Measurements from ENCODE around the gene SH3RF1. TPM values are rescaled to one million over a fixed set of nuclear protein-coding genes. Genes with fewer than 3 reads are reported as not detected.

The SH3RF1 gene
- polyA plus RNA-seq, result 1 to 10 TPM; 1.8 to 3.1 TPM

DNA sequence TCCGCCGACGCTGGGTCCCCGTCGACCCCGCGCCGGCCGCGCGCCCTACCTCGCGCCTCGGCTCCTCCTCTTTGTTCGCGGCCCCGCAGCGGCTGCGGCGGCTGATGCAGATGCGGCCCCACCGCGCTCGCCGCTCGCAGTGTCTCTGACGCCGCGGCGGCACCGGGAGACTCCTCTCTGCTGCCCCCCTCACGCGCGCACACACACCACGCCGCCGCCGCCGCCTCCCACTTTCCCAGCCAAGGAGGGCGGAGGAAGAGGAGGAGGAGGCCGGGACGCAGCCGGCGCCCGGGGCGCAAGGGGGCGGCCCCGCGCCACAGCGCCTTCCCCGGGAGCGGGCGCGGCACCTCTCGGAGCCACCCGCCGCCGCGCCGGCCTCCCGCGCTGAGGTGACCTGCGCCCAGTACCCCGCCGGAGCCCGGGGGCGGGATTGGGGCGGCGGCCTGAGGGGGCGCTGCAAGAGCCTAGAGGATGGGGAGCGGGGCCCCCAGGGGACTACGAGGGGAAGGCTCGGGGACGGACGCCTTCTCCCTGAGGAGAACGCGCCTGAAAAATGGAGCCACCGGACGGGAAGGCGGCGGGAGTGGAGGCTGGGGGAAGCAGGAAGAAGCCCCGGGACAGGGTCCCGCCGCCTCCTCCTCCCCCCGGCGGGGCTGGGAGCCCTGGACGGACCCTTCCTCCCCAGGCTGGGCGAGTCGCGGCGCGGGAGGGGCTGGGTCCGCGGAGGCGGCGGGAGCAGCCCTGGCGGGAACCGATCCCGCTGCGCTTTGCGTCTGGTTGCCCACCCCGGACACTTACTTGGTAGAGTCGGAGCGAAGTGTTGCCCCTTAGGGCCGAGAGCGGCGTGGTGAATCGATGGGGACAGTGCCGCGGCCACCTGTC is at the start of gene SH3RF1:
TSS of gene SH3RF1 (minus strand) at position 147 of the 882 bp plus-strand sequence. CDS start 1,744 bp downstream, outside the sequence.
- peaks cover 0 to 2% of the 10 kb centered on the region in 2 donors for H3K9me3 ChIP-seq (ENCODE audit: control insufficient read depth in 2 of 2, insufficient read depth in 1 of 2, low read depth in 1 of 2, low read length in 1 of 2)
- H3K27ac ChIP-seq (ENCODE audit: low read depth in 2 of 2, low read length in 1 of 2), result peak within 1 kb of the TSS; percentile 77 to 86
- peaks cover 0 to 7% of the 10 kb centered on the region in 2 donors for H3K4me1 ChIP-seq (ENCODE audit: control insufficient read depth in 2 of 2, insufficient read depth in 2 of 2, low read length in 1 of 2)
- WGBS, 2 donors, result 1% methylated on average over 45 to 110 of the region's 110 CpGs
- H3K27me3 ChIP-seq (ENCODE audit: control insufficient read depth in 1 of 2, insufficient read depth in 2 of 2, low read length in 2 of 2), result no peaks in the 10 kb centered on the region
- no peaks in the 10 kb centered on the region for H3K36me3 ChIP-seq (ENCODE audit: control insufficient read depth in 2 of 2, insufficient read depth in 2 of 2, low read length in 1 of 2)
- H3K4me3 ChIP-seq (ENCODE audit: low read depth in 1 of 2, low read length in 2 of 2), result peak within 1 kb of the TSS; percentile 81 to 86

DNA sequence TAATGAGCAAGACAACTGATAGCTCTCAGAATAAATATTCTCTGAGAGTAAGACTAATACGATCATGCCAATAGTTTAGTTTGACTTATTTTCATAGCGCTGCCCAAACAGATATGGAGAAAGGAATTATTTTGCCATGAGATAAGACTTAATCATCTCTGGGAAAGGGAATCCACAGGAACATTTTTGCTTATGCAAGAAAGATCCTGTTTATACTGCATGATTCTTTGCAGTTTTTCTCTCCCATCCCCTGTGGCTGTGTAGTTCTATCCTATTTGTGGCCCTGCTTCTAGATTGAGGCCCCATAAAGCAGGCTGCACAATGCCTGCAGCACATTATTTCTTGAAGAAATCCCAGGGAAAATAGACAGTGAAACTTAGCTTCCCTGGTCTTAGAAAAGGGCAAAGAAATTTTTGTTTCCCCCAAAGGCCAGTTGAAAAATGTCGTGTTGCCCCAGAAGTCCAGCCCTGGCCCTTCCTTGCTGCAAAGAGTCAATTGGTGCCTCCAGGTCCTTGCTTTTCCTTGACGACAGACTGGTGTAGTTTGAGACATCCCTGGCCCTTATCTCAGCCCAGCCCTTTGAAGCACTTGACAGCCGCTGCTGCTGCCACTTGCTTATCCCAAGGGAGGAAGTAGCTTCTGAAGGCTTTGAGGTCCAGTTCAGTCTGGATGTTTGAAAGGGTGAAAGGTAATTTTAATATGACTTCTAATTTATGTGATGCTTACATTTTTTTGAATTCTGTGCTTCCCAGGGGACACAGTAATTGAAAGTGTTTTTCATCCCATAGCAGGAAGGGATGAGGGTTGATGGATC is 45.0 kb upstream of the SH3RF1 start:
- Histone ChIP-seq H3K27ac (ENCODE audit: low read depth in 2 of 2, low read length in 1 of 2) (no peak overlapping the region), H3K36me3 (ENCODE audit: control insufficient read depth in 2 of 2, insufficient read depth in 2 of 2, low read length in 1 of 2) (no peaks in the 10 kb centered on the region), H3K4me3 (ENCODE audit: low read depth in 1 of 2, low read length in 2 of 2) (no peak overlapping the region), H3K4me1 (ENCODE audit: control insufficient read depth in 2 of 2, insufficient read depth in 2 of 2, low read length in 1 of 2) (peaks cover 0 to 3% of the 10 kb centered on the region in 2 donors), H3K27me3 (ENCODE audit: control insufficient read depth in 1 of 2, insufficient read depth in 2 of 2, low read length in 2 of 2) (no peaks in the 10 kb centered on the region), H3K9me3 (ENCODE audit: control insufficient read depth in 2 of 2, insufficient read depth in 1 of 2, low read depth in 1 of 2, low read length in 1 of 2) (no peaks in the 10 kb centered on the region)
- WGBS, 2 donors, result 55 to 60% methylated on average over 5 of the region's 5 CpGs

DNA sequence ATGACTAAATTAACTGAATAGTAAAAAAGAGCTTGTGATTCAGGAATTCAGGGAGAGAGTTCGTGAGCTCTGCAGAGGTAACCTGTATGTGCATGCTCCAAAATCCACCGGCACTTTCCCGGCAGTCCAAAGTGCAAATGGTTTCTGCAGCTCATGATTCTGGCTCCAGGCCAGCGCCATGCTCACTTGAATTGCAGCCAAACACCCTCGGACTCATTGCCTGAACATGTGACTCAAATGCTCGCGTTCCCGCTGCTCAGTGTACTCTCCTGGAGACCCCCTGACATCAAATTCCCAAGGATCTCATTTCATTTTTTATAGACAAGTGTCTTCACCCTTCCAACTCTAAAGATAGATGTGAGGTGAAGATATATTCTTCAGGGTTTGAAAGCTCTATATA is 44.1 kb upstream of the SH3RF1 start:
- no peak overlapping the region for H3K27ac ChIP-seq (ENCODE audit: low read depth in 2 of 2, low read length in 1 of 2)
- no peaks in the 10 kb centered on the region for H3K36me3 ChIP-seq (ENCODE audit: control insufficient read depth in 2 of 2, insufficient read depth in 2 of 2, low read length in 1 of 2)
- no peaks in the 10 kb centered on the region for H3K9me3 ChIP-seq (ENCODE audit: control insufficient read depth in 2 of 2, insufficient read depth in 1 of 2, low read depth in 1 of 2, low read length in 1 of 2)
- H3K4me1 ChIP-seq (ENCODE audit: control insufficient read depth in 2 of 2, insufficient read depth in 2 of 2, low read length in 1 of 2), result peaks cover 0 to 3% of the 10 kb centered on the region in 2 donors
- H3K4me3 ChIP-seq (ENCODE audit: low read depth in 1 of 2, low read length in 2 of 2), result no peak overlapping the region
- WGBS, 2 donors, result 10% methylated on average over 8 of the region's 8 CpGs
- no peaks in the 10 kb centered on the region for H3K27me3 ChIP-seq (ENCODE audit: control insufficient read depth in 1 of 2, insufficient read depth in 2 of 2, low read length in 2 of 2)

DNA sequence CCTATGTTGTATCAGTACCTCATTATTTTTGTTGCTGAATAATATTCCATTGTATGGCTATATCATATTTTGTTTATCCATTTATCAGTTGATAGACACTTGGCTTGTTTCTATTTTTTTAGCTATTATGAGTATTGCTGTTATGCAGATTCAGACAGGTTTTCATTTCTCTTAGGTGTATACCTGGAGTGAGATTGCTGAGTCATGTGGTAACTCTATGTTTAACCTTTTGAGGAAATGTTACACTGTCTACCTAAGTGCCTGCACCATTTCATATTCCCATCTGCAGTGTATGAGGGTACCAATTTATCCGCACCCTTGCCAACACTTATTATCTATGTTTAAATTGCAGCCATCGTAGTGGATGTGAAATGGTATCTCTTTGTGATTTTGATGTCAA is 43.0 kb upstream of the SH3RF1 start:
- Histone ChIP-seq H3K4me1 (ENCODE audit: control insufficient read depth in 2 of 2, insufficient read depth in 2 of 2, low read length in 1 of 2) (peaks cover 0 to 3% of the 10 kb centered on the region in 2 donors), H3K27ac (ENCODE audit: low read depth in 2 of 2, low read length in 1 of 2) (no peak overlapping the region)

DNA sequence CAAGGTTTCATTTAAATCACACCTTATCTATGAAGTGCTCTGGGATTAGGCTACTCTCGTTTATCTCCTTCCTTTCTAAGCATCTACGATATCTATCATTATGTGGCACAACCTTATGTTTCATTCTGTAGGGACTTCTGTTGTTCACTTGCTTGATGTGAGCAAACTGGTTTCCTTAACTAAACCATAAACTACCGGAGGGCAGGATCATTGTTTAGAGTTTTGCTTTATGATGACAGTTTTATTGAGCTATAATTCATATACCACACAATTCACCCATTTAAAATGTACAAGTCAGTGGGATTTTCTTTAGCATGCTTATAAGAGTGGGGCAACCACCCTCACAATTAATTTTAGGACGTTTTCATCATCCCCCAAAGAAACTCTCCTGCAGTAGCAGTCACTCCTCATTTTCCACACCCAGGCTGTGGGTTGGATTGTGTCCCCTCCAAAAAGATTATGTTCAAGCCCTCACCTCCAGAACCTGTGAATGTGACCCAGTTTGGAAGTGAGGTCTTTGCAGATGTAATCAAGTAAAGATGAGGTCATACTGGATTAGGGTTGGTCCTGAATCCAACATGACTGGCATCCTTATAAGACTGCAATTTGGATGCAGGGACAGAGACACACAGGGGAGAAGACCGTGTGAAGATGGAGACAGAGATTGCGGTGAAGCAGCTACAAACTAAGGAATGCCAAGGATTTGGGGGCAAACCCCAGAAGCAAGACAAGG is 42.1 kb upstream of the SH3RF1 start:
- 86 to 87% methylated on average over 6 of the region's 6 CpGs for WGBS, 2 donors
- H3K9me3 ChIP-seq (ENCODE audit: control insufficient read depth in 2 of 2, insufficient read depth in 1 of 2, low read depth in 1 of 2, low read length in 1 of 2), result no peaks in the 10 kb centered on the region
- H3K36me3 ChIP-seq (ENCODE audit: control insufficient read depth in 2 of 2, insufficient read depth in 2 of 2, low read length in 1 of 2), result no peaks in the 10 kb centered on the region
- H3K4me3 ChIP-seq (ENCODE audit: low read depth in 1 of 2, low read length in 2 of 2), result no peak overlapping the region
- peaks cover 0 to 3% of the 10 kb centered on the region in 2 donors for H3K4me1 ChIP-seq (ENCODE audit: control insufficient read depth in 2 of 2, insufficient read depth in 2 of 2, low read length in 1 of 2)
- no peaks in the 10 kb centered on the region for H3K27me3 ChIP-seq (ENCODE audit: control insufficient read depth in 1 of 2, insufficient read depth in 2 of 2, low read length in 2 of 2)
- H3K27ac ChIP-seq (ENCODE audit: low read depth in 2 of 2, low read length in 1 of 2), result no peak overlapping the region

More for the DNA sequence above, 43.0 kb upstream of the SH3RF1 start:
- Histone ChIP-seq H3K27me3 (ENCODE audit: control insufficient read depth in 1 of 2, insufficient read depth in 2 of 2, low read length in 2 of 2) (no peaks in the 10 kb centered on the region), H3K9me3 (ENCODE audit: control insufficient read depth in 2 of 2, insufficient read depth in 1 of 2, low read depth in 1 of 2, low read length in 1 of 2) (no peaks in the 10 kb centered on the region), H3K4me3 (ENCODE audit: low read depth in 1 of 2, low read length in 2 of 2) (no peak overlapping the region), H3K36me3 (ENCODE audit: control insufficient read depth in 2 of 2, insufficient read depth in 2 of 2, low read length in 1 of 2) (no peaks in the 10 kb centered on the region)
- WGBS, 2 donors, result 93 to 97% methylated on average over 2 of the region's 2 CpGs

DNA sequence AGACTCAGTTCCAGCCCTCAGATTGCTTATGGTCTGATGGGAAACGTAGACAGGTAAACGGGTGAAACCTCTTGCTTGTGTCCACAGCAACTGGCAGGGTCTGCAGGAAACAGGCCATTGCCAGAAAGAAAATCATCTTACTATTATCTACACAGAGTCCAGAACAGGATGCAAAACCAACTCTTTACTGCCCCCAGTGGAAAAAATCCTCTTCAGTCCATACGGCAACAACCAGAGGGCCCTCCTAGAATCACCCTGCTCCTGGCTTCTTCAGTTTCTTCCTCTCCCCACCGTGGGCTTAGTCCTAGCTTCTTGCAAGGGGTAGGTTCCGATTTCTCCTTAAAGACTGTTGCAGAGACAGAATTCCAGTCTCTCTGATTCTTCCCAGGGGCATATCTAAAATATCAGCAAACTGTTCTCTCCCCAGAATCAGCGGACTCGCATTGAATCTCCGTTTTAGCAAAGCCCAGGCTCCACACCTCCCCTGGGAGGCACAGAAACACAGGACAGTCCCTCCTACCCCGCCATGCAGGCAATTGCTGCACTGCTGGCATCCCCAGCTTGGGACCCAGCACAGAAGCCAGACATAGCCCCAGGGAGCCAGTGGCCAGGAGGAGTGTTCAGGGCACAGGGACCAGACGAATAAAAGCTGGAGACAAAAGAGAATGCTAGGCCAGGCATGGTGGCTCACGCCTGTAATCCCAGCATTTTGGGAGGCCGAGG is 41.0 kb upstream of the SH3RF1 start:
- Histone ChIP-seq H3K4me1 (ENCODE audit: control insufficient read depth in 2 of 2, insufficient read depth in 2 of 2, low read length in 1 of 2) (peaks cover 0 to 3% of the 10 kb centered on the region in 2 donors), H3K27me3 (ENCODE audit: control insufficient read depth in 1 of 2, insufficient read depth in 2 of 2, low read length in 2 of 2) (no peaks in the 10 kb centered on the region), H3K27ac (ENCODE audit: low read depth in 2 of 2, low read length in 1 of 2) (no peak overlapping the region), H3K4me3 (ENCODE audit: low read depth in 1 of 2, low read length in 2 of 2) (no peak overlapping the region), H3K36me3 (ENCODE audit: control insufficient read depth in 2 of 2, insufficient read depth in 2 of 2, low read length in 1 of 2) (no peaks in the 10 kb centered on the region), H3K9me3 (ENCODE audit: control insufficient read depth in 2 of 2, insufficient read depth in 1 of 2, low read depth in 1 of 2, low read length in 1 of 2) (no peaks in the 10 kb centered on the region)
- 75 to 78% methylated on average over 12 of the region's 12 CpGs for WGBS, 2 donors

DNA sequence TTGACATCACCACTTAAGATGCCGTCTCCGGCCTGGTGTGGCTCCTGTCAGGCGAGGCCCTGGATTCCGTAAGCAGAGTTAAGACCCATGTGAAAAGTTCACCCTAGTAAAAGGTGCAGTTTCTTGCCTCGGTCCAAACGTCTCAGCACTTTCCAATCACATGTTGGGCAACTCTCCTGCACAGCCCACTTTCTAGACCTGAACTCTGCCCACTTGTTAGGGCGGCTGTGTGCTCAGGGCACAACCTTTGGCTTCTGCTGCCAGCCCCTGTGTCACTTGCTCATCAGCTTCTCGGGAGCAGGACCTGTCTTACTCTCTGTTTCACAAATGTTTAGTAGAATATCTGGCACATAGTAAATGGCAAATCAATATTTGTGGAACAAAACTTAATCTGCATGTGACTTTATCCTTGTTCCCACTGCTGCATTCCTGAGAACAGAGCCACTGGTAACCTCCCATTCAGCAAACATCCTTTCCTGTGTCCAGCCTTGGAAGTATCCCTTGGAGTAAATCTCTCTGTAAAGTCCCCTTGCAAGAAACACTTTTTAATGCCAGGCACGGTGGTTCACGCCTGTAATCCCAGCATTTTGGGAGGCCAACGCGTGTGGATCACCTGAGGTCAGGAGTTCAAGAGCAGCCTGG is 38.7 kb upstream of the SH3RF1 start:
- no peaks in the 10 kb centered on the region for H3K4me1 ChIP-seq (ENCODE audit: control insufficient read depth in 2 of 2, insufficient read depth in 2 of 2, low read length in 1 of 2)
- H3K27ac ChIP-seq (ENCODE audit: low read depth in 2 of 2, low read length in 1 of 2), result no peak overlapping the region
- H3K4me3 ChIP-seq (ENCODE audit: low read depth in 1 of 2, low read length in 2 of 2), result no peak overlapping the region
- no peaks in the 10 kb centered on the region for H3K27me3 ChIP-seq (ENCODE audit: control insufficient read depth in 1 of 2, insufficient read depth in 2 of 2, low read length in 2 of 2)
- no peaks in the 10 kb centered on the region for H3K9me3 ChIP-seq (ENCODE audit: control insufficient read depth in 2 of 2, insufficient read depth in 1 of 2, low read depth in 1 of 2, low read length in 1 of 2)
- 89 to 90% methylated on average over 12 of the region's 12 CpGs for WGBS, 2 donors
- no peaks in the 10 kb centered on the region for H3K36me3 ChIP-seq (ENCODE audit: control insufficient read depth in 2 of 2, insufficient read depth in 2 of 2, low read length in 1 of 2)

DNA sequence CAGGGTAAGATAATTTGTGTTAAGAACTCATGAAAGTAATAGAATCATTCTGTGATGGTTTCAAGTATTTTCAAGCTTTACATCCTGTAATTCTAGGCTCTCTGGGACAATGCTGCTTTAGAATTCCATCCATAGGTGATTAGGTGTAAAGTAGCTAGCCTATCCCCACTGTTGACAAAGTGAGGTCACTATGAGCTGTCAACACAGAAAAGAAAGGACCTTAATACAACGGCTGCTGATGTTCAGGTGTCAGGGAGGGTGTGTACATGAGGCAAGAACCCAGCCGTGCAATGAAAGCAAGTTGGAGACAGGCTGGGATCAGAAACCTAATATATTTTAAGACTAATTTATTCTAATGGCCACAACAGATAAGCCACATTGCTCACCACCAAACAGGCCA is 36.8 kb upstream of the SH3RF1 start:
- Histone ChIP-seq H3K27ac (ENCODE audit: low read depth in 2 of 2, low read length in 1 of 2) (peak overlapping the region in 1 of 2 donors; percentile 9), H3K4me3 (ENCODE audit: low read depth in 1 of 2, low read length in 2 of 2) (no peak overlapping the region), H3K36me3 (ENCODE audit: control insufficient read depth in 2 of 2, insufficient read depth in 2 of 2, low read length in 1 of 2) (no peaks in the 10 kb centered on the region), H3K4me1 (ENCODE audit: control insufficient read depth in 2 of 2, insufficient read depth in 2 of 2, low read length in 1 of 2) (no peaks in the 10 kb centered on the region), H3K27me3 (ENCODE audit: control insufficient read depth in 1 of 2, insufficient read depth in 2 of 2, low read length in 2 of 2) (no peaks in the 10 kb centered on the region), H3K9me3 (ENCODE audit: control insufficient read depth in 2 of 2, insufficient read depth in 1 of 2, low read depth in 1 of 2, low read length in 1 of 2) (no peaks in the 10 kb centered on the region)
- WGBS, 2 donors, result 62 to 66% methylated on average over 2 of the region's 2 CpGs
